Tibial nerve (tissue), 4 donors: ENCODE data around the gene JAKMIP1.

Source experiments
- EP300 ChIP-seq, 2 donors: sonication (generic); formaldehyde crosslinking; IDR thresholded peaks; one replicate each; pipeline ENCODE4 v1.6.1; 2017; ENCODE audit warnings: antibody characterized with exemption in 2 of 2, mild to moderate bottlenecking in 1 of 2
- TF ChIP-seq, protein P1 (sequence below), 5 experiments: fragments of 200-600 bp in 3 of 5; fragments of 450-650 bp in 2 of 5; sonication (generic) in 3 of 5; IDR thresholded peaks; one replicate each; pipeline ENCODE4 v1.5.1; 2016 to 2019; ENCODE audit warnings: antibody characterized with exemption in 5 of 5, mild to moderate bottlenecking in 3 of 5, moderate library complexity in 2 of 5

GRCh38 chr4:6002926-6003325, 197.4 kb downstream of the JAKMIP1 start:
- no peak for TF ChIP-seq EP300 (IDR thresholded peaks at IDR 0.05)
- TF ChIP-seq, protein P1, sequence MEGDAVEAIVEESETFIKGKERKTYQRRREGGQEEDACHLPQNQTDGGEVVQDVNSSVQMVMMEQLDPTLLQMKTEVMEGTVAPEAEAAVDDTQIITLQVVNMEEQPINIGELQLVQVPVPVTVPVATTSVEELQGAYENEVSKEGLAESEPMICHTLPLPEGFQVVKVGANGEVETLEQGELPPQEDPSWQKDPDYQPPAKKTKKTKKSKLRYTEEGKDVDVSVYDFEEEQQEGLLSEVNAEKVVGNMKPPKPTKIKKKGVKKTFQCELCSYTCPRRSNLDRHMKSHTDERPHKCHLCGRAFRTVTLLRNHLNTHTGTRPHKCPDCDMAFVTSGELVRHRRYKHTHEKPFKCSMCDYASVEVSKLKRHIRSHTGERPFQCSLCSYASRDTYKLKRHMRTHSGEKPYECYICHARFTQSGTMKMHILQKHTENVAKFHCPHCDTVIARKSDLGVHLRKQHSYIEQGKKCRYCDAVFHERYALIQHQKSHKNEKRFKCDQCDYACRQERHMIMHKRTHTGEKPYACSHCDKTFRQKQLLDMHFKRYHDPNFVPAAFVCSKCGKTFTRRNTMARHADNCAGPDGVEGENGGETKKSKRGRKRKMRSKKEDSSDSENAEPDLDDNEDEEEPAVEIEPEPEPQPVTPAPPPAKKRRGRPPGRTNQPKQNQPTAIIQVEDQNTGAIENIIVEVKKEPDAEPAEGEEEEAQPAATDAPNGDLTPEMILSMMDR (IDR thresholded peaks at IDR 0.05) = no peak
